ENCODE results near the gene RSPO1.
A peak's percentile ranks its signal among the peaks of the same experiment; 100 is the strongest.

Gene RSPO1

GRCh38 chr1:37575692-37576091 lies 59.0 kb downstream of the RSPO1 start:
- H3K27ac ChIP-seq, result no peak overlapping the region
- TF ChIP-seq, protein P1, sequence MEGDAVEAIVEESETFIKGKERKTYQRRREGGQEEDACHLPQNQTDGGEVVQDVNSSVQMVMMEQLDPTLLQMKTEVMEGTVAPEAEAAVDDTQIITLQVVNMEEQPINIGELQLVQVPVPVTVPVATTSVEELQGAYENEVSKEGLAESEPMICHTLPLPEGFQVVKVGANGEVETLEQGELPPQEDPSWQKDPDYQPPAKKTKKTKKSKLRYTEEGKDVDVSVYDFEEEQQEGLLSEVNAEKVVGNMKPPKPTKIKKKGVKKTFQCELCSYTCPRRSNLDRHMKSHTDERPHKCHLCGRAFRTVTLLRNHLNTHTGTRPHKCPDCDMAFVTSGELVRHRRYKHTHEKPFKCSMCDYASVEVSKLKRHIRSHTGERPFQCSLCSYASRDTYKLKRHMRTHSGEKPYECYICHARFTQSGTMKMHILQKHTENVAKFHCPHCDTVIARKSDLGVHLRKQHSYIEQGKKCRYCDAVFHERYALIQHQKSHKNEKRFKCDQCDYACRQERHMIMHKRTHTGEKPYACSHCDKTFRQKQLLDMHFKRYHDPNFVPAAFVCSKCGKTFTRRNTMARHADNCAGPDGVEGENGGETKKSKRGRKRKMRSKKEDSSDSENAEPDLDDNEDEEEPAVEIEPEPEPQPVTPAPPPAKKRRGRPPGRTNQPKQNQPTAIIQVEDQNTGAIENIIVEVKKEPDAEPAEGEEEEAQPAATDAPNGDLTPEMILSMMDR (IDR thresholded peaks at IDR 0.05), result no peak
- no peaks in the 10 kb centered on the region for H3K9me3 ChIP-seq
- H3K27me3 ChIP-seq, result no peaks in the 10 kb centered on the region
- DNase-seq, result no peak
- peaks cover 82 to 100% (median 89%) of the 10 kb centered on the region in 3 donors for H3K36me3 ChIP-seq
- no peaks in the 10 kb centered on the region for H3K4me1 ChIP-seq
- intact Hi-C loops (cut with DNase I; ENCODE audit: low total_unique reads), result no loop called here
- no peak overlapping the region for H3K4me3 ChIP-seq

DNA sequence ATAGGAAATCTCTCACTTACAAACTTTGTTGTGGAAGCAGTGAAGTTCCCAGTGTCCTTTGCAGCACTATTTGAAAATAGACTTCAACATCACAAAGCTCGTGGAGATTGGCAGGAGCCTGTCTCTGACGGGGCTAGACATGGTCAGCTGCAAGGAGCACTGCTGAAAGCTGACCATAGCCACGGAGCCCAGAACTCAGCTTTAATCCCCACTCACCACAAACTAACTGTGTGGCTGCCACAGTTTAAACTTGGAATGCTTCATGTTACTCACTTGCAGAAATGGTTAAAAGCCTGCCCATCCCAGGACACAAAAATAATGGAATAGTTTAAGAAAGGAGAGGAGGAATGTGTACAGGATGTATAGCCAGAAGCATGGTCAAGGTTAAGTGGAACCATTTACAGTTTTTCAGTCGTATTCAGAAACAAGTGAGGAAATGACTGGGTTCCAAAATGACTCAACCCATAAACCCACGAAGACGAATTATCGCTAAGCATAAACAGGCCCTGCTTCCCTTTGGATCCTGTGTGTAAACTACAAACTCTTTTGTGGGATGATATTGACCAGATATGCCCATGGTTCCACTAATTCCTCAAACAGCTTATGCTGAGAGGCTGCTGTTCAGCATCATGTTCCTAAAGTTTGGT lies 59.7 kb downstream of the RSPO1 start:
- intact Hi-C loops (cut with DNase I; ENCODE audit: low total_unique reads), result no loop called here
- Histone ChIP-seq H3K36me3 (peaks cover 82 to 100% (median 89%) of the 10 kb centered on the region in 3 donors), H3K27ac (no peak overlapping the region), H3K4me1 (no peaks in the 10 kb centered on the region), H3K4me3 (no peak overlapping the region), H3K27me3 (no peaks in the 10 kb centered on the region), H3K9me3 (no peaks in the 10 kb centered on the region)
- no peak for DNase-seq
- TF ChIP-seq, protein P1 (IDR thresholded peaks at IDR 0.05), result no peak

DNA sequence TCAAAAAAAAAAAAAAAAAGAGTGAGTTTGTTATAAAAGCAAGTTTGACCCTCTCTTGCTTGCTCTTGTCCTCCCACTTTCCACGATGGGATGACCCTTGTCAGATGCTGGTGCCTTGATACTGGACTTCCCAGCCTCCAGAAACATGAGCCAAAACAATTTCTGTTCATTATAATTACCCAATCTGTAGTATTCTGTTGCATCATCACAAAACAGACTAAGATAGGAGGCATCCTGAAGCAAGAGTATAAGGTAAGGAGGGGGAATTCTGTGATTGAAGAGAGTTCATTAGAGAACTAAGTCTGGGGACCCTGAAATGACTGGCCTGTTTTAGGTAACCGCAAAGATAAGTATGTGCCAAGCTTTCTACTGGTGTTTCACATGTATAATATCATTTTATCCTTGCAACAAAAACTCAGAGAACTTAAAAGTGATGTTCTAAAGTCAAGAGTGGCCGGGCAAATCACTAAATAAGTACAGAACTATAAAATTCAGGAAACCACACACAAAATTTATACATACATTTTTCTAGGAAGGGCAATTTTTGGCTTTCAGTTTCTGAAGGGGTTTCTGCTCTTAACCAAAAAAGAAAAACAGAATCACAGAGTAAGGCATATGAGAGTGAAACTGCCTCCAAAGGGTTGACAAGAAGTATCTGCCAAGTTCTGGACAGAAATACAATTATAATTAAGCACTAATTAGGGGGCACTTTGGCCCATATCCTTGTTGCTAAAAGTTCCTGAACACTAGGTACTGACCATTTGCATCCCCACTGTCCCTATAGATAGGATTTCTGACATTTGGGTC lies 64.0 kb downstream of the RSPO1 start:
- DNase-seq, result no peak
- H3K36me3 ChIP-seq, result peaks cover 98 to 100% (median 99%) of the 10 kb centered on the region in 3 donors
- TF ChIP-seq, protein P1 (IDR thresholded peaks at IDR 0.05), result no peak
- no peak overlapping the region for H3K27ac ChIP-seq
- no peaks in the 10 kb centered on the region for H3K27me3 ChIP-seq
- intact Hi-C loops (cut with DNase I; ENCODE audit: low total_unique reads), result no loop called here
- no peak overlapping the region for H3K4me3 ChIP-seq
- H3K4me1 ChIP-seq, result no peaks in the 10 kb centered on the region
- no peaks in the 10 kb centered on the region for H3K9me3 ChIP-seq

DNA sequence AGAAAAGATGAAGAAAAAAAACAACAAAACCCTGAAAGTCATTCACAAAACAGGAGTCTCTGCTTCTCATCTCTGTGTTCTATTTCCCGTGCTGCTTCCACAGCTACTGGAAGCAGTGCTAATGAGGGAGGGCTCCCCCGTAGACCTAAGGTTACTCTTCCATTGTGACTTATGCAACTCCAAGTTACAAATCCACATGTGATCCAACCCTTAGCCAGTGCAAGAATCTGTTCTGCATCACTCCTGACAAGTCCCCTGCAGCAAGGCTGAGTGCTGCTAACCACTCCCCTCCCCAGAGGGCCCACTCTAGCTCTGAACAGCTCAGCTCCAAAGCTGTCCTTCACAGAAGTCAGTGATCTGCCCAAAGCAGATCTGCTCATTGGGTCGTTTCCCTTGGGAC lies 67.7 kb downstream of the RSPO1 start:
- no peak for DNase-seq
- Histone ChIP-seq H3K36me3 (peaks cover 68 to 96% (median 81%) of the 10 kb centered on the region in 3 donors), H3K27ac (no peak overlapping the region), H3K4me3 (no peak overlapping the region), H3K27me3 (no peaks in the 10 kb centered on the region), H3K9me3 (no peaks in the 10 kb centered on the region), H3K4me1 (peaks cover 0 to 13% (median 0%) of the 10 kb centered on the region in 4 donors)
- TF ChIP-seq, protein P1 (IDR thresholded peaks at IDR 0.05), result no peak
- intact Hi-C loops (cut with DNase I; ENCODE audit: low total_unique reads), result no loop called here

GRCh38 chr1:37564892-37565291 lies 69.8 kb downstream of the RSPO1 start:
- Histone ChIP-seq H3K27ac (peak overlapping the region in 1 of 2 donors; percentile 23), H3K36me3 (peaks cover 46 to 88% (median 62%) of the 10 kb centered on the region in 3 donors), H3K9me3 (no peaks in the 10 kb centered on the region), H3K4me1 (peaks cover 0 to 13% (median 0%) of the 10 kb centered on the region in 4 donors), H3K27me3 (no peaks in the 10 kb centered on the region), H3K4me3 (no peak overlapping the region)
- no peak for DNase-seq
- intact Hi-C loops (cut with DNase I; ENCODE audit: low total_unique reads), result loop anchor here (5.0 kb wide), 1 partner anchor 117 kb away; no protein-coding TSS in a partner anchor
- TF ChIP-seq, protein P1 (IDR thresholded peaks at IDR 0.05), result no peak
